HG03095 (cell line): ENCODE measurements around the gene ELFN1.

Experiments used
- ATAC-seq: cut with Tn5 transposase; IDR thresholded peaks from one replicate; pipeline ENCODE4 v1.9.1; 2021; ENCODE audit warnings: moderate library complexity; ENCODE audit not compliant: unreplicated experiment

ELFN1 gene

DNA sequence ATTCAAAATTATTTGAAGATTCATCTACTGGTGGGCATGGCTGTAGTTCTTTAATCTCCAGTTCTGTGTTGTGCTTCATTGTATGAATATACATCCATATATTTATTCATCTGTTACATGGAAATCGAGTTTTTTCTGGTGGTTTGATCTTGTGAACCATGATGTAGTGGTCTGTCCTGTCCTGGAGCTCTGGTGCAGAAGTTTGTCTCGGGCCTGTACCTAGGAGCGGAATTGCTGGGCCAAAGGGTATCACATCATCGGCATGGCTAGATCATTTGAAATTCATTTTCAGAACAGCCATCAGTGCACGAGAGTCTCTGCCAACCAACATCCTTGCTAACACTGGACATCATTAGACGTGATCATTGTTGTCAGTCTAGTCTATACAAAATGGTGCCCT, 107.0 kb downstream of the ELFN1 start:
- no peak for ATAC-seq

DNA sequence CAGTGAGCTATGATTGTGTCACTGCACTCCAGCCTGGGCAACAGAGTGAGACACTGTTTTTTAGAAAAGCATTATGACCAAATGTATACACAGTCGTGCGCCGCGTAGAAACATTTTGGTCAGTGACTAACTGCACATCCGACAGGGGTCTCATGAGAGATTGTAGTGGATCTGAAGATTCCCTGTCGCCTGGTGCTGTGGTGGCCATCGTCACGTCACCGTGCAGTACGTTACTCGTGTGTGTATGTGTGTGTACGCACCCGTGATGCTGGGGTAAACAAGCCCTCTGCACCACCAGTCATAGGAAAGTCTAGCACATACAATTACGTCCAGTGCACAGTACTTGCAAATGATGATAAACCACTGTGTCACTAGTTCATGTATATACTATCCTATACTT, 109.4 kb downstream of the ELFN1 start:
- no peak for ATAC-seq

DNA sequence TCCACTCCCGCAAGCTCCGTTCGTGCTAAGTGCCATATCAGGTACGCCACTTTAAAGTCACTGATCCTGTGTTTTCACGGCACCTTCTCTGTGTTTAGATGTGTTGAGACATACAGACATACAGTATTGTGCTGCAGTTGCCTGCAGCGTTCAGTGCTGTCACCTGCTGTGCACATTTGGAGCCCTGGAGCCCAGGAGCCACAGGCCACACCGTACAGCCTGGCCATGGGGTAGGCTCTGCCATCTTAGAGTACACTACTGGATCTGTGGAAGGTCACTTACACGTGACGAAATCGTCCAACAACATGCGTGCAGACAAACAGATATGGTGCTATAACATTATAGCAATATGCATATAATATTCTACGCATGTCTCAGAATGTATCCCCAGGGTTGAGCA, 111.3 kb downstream of the ELFN1 start:
- ATAC-seq, result no peak

DNA sequence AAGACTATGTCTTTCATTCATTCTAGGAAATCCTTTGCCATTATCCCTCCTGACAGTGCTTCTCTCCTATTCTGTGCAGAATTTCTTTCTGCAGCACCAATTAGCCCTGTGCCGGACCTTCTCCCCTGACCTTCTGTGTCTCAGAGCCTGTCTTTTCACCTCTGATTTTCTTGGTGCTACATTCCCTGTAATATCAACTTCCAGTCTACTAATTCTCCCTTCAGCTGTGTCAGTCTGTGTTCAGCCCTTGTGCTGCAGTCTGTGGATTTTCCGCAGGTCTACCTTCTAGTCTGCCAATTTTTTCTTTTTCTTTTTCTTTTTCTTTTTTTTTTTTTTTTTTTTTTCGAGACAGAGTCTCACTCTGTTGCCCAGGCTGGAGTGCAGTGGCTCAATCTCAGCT, 115.8 kb downstream of the ELFN1 start:
- no peak for ATAC-seq

DNA sequence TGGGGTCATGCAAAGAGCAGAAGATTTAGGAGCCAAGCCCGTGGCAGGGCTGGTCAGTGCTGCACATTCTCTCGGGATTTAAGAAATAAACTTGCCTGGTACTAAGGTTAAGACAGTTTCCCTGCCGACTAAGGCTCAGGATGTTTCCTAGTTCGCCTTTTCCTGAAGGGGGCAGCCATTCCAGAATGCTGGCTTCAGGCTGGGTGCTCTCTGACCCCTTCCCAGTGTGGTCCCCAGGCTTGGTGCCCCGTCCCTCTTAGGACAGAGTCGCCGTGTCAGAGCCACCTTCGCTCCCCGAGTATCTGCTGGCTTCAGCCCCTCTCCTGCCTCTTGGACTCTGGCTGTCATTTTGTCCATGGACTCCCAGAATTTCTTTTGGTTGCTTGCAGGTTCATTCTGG, 117.2 kb downstream of the ELFN1 start:
- no peak for ATAC-seq

DNA sequence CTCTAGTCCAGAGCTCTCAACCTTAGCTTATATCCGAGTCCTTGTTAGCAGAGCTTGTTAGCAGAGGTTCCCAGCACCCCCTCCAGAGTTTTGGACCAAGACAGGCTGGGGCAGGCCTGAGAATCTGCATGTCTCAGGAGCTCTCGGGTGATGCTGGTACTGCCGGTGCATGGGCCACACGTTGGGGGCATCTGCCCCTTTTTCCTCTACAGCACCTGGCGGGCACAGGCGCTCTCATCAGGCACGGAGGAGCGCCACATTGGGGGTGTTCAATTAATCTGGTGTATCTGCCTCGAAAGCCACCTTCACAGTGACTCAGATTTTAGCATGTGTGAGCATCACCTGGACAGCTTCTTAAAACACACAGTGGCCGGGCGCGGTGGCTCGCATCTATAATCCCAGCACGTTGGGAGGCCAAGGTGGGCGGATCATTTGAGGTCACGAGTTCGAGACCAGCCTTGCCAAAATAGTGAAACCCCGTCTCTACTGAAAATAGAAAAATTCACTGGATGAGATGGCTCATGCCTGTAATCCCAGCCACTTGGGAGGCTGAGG, 117.7 kb downstream of the ELFN1 start:
- no peak for ATAC-seq

DNA sequence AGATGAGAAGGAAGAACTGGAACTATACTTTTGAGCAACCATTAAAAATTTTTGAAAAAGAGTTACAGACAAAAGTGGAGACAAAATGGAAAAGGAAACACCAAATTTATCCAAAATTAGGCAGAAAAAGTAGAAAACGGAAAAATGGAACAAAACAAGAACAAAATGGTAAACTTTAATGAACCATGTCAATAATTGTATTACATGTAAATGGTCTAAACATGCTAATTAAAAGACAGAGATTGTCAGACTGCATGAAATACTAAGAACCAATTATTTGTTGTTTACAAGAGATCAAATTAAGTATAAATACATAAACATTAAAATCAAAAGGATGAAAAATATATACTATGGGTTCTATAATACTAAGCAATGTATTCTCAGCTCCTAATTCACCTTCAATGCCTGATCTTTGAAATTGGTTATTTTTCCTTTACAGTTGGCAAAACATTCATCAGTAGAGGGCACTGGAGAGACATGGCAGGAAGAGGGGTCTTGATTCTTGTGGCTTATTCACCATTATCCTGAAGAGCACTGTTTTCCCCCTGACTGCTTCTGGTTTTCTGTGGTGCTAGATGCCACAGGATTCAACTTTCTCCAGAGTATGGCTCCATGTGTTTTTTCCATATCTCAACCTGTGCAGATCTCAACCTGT, 124.9 kb downstream of the ELFN1 start:
- no peak for ATAC-seq
